DMS 273 (cell line): Measurements from ENCODE around the gene TRA2A.
"Not testable (repeated sequence)": the region's sequence is repeated elsewhere in the genome, so short reads cannot be mapped to it uniquely, and the experiment has no call there.

Experiments
- DNase-seq: peaks from one replicate; lab custom pipeline; 2025; ENCODE audit not compliant: unreplicated experiment; lab: John Stamatoyannopoulos, UW

Gene TRA2A

DNA sequence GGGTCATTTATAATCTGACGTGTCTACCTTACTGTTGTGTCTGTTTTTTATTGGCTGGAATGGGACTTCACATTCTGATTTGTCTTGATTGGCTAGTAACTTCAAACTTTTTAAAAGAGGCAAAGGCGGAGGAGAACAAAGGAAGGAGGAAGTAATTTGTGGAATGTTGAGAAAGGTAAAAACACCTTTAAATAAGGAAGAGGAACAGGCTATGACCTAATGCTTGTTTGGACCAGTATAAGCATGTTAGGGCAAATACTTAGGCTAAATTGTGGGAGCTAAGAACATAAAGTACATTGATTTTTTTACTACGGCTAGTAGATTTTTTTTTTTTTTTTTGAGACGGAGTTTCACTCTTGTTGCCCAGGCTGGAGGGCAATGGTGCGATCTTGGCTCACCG, 18.0 kb downstream of the TRA2A start:
- DNase-seq = not testable (repeated sequence)

DNA sequence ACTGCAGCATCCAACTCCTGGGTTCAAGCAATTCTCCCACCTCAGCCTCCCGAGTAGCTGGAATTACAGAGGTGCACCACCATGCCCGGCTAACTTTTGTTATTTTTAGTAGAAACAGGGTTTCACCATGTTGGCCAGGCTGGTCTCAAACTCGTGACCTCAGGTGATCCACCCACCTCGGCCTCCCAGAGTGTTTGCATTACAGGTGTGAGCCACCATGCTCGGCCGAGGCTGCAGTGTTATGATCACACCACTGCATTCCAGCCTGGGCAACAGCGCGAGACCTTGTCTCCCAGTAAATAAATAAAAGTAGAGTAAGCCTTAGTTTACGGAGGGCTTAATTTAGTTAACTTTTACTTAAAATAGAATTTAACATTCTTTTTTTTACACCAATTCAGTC, 37.8 kb downstream of the TRA2A start:
- no peak for DNase-seq

DNA sequence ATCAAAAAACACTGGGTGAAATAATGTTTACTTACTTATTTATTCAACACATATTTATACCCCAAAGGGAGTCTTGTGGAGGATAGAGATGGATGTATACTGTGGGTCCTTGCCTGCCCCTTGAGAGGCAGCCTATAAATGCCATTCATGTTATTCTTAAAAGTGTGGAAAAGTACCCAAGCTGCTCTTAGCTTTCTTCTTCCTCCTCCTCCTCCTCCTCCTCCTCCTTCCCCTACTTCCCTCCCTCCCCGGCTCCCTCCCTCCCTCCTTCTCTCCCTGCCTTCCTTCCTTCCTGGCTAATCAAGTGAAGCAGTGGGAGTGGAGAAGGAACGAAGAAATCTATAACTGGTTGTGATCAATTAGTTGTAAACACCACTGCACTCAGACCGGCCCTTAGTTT, 40.3 kb downstream of the TRA2A start:
- DNase-seq = no peak

DNA sequence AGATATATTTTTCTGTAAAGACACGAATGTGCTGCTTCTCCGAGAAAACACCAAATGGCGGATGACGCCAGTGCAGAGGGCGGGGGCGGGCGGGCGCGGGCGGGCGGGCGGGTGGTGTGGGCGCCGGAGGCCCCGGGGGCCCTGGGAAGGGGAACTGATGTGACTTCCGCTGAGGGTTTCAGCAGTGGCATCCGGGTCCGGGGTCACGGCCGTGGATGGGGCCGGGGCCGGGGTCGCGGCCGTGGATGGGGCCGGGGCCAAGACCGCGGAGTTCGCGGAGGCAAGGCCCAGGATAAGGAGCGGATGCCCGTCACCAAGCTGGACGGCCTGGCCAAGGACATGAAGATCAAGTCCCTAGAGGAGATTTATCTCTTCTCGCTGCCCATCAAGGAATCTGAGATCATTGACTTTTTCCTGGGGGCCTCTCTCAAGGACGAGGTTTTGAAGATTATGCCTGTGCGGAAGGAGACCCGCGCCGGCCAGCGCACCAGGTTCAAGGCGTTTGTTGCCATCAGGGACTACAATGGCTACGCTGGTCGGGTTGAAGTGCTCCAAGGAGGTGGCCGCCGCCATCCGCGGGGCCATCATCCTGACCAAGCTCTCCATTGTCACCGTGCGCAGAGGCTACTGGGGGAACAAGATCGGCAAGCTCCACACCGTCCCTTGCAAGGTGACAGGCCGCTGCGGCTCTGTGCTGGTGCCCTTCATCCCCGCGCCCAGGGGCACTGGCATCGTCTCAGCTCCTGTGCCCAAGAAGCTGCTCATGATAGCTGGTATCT, 41.2 kb downstream of the TRA2A start:
- peak; percentile 68 for DNase-seq

DNA sequence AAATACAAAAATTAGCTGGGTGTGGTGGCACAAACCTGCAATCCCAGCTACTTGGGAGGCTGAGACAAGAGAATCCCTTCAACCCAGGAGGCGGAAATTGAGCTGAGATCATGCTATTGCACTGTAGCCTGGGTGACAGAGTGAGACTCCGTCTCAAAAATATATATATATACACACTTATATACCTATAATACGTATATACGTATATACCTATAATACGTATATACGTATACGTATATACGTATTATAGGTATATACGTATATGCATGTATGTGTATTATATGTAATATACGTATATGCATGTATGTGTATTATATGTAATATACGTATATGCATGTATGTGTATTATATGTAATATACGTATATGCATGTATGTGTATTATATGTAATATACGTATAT, 43.1 kb downstream of the TRA2A start:
- not testable (repeated sequence) for DNase-seq

DNA sequence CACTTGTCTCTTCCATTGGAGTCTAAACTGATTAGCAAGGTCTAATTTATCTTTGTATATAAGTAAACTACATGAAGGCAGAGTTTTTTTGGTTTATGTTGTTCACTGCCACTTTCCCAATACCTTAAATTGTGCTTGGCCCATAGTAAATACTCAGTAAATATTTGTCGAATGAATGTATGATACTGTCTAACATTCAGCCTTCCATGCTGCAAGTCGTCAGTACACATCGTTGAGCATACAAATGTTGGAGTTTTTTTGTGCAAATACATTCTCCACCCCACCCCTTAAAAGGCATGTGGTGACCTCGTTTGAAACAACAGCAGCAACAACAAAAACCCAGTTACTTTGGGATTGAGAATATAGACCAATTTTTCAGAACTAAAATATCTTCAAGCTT, 44.1 kb downstream of the TRA2A start:
- no peak for DNase-seq

DNA sequence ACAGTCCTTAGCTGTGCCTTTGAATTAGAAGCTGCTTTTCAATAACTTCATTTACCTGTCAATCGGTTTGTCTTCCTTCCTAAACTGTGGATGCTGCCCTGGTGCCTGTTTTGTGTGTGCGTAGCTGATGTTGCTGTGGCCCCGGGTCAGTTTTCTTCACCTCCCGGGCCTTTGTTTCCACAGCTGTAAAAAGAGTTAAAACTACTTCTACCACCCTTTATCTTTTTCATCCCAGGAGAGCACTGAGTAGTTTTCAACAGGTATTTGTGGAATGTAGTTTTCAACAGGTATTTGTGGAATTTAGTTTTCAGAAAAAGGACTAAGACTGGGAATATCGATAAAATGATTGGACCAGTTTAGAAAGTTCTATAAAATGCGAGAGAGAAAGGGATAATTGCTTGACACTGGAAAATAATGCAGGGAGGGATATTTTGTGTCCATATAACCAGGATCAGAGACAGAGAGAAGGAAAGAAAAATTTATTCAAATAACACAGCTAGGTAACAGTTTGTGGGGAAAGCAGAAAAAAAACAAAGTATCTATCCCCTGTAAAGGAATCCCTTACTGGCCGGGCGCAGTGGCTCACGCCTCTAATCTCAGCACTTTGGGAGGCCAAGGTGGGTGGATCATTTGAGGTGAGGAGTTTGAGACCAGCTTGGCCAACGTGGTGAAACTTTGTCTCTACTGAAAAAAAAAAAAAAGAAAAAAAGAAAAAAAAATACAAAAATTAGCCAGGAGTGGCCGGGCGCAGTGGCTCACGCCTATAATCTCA, 45.6 kb downstream of the TRA2A start:
- DNase-seq = no peak

DNA sequence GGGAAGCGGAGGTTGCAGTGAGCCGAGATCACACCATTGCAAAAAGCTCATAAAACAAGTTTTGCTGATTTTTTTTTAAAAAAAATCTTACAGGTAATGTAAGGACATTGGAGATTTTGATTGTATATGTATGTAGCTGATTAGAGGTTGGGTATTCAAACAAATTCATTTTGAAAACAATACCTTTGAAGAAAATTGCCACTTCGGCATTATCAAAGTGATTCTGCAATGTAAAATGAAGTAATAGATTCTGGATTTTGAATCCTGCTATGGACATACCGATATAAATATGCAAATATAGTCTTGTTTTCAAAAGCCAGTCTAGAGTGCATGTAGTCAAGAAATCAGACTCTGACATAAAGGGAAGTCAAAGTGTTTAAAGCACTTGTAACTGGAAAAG, 49.1 kb downstream of the TRA2A start:
- no peak for DNase-seq

DNA sequence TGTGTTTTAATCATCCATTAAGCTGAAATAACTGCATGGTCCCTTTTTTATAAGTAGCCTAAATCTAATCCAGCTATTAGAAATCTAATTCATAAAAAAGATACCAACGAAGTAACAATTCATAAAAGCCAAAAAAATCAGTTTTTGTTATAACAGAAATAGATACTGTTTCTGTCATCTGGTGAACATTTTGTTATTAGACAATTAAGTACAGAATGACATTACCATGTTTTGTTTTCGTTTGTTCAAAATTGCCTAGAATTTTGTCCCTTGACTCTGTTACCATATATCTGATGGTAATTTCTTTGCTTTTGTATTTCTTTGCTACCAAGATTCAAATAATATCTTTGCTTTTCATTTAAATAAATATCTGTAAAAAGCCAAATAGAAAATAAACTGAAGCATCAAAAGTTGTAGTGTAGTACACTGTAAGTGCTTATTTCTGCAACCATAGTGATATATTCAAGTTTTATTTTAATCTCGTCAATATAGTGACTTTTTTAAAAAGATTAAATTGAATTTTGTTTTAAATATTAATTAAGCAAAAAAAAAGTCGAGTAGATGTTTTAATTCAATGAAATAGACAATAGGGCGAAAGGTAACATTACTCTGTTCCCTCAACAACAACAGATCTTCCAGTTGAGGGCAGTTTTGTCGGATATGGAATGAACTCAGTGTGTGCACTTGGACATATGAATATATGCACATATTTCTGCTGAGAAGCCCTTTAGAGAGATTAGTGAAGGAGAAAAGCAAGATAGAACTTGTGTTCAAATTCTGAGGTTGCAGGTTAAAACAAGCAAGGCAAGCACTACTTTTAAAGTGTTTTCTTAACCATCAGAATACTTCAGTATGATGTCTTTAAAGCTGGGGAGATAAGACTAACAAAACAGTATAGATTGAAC, 53.6 kb downstream of the TRA2A start:
- DNase-seq = no peak

DNA sequence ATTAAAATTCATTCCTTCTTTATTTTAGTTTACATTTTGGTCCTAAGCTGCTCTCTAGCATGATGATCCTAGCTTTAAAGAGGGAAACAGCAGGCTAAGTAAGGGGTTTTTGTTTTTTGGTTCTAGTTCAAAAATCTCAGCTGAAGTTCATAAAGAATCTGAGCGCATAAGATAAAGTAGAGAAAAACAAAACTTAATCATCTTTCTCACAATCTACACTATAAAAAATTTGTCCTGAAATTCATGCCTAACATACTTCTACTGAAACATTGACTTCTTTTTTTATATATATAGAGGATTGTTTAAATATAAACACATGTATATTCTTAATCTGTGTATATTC, 54.7 kb downstream of the TRA2A start:
- no peak for DNase-seq

DNA sequence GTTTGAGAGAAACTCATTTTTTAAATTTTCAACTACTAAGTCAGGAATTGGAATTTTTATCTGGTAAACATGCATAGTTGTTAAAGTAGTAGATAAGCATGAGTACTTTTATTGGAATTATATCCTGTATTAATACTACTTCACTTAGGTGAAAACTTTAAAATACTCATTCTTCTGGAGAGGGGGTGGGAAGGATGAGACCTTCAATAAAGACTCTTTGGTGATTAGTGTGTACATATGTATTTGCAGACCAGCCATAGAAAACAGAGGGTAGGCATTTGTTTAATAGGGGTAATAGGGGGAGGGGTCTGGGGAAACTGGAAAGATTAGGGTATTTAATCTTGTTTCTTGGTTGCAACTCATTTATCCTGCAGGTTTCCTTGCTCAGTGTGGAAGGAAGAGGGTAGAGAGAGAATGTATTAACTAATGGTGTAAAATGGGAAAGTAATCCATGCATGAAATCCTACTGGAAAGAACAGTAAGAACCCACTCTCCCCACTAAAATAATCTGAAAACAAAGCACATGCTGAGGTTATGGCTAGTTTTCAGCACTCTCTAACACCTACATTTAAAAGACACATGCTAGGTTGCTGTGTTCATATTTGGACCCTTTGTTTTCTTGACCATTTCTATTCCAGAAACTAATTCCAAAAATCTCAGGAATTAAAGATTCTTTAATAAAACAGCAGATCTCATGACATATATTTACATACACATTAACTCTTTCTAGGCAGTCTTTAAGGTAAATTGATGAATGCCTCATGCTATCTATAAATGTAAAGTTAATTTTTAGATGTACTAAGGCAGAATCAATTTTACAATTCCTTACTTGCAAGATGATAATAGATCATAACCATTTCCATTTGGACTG, 55.3 kb downstream of the TRA2A start:
- peak; percentile 62 for DNase-seq

DNA sequence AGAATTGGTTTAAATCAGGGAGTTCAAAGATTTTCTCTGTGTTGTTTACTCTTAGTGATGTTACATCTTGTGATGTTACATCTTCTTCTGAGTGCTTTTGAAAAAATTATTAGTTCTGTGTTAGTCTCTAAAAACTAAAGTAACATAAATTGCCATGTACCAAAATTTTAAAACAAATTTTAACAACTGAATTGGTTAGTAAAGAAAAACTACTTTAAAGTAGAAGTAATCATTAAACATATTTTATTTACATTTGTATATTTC, 56.3 kb downstream of the TRA2A start:
- DNase-seq = no peak

DNA sequence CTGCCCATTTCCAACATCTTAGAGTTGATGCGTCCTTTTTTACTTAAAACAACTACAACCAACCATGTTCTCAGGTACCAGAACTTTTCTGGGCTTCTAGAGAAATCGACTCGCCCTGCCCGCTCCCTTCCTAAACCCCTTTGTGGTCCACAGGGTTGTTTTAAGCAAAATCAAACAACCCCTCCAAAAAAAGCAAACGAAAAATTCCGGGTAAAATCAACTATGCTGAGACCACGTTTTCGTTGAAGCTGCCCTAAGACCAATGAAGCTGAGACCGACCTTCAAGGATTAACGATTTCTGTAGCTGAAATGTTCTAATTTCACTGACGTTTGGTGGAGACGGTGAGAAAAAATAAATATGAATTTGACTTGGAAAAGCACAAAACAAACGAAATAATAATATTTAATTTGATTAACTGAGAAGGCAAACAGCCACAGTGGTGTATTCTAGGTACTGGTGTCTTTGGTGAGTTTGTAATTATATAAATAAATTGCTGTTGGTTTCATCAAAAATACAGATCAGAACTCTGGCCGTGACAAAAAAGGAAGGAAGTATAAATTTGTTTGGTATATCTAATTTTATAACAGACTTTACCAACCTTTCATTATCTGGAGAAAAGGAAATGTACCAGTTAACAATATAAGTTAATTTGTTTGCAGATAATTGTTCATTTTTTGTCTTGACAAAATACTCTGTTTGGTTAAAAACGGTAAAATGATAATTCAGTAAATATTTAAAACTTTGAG, 56.8 kb downstream of the TRA2A start:
- DNase-seq = peak; percentile 87

DNA sequence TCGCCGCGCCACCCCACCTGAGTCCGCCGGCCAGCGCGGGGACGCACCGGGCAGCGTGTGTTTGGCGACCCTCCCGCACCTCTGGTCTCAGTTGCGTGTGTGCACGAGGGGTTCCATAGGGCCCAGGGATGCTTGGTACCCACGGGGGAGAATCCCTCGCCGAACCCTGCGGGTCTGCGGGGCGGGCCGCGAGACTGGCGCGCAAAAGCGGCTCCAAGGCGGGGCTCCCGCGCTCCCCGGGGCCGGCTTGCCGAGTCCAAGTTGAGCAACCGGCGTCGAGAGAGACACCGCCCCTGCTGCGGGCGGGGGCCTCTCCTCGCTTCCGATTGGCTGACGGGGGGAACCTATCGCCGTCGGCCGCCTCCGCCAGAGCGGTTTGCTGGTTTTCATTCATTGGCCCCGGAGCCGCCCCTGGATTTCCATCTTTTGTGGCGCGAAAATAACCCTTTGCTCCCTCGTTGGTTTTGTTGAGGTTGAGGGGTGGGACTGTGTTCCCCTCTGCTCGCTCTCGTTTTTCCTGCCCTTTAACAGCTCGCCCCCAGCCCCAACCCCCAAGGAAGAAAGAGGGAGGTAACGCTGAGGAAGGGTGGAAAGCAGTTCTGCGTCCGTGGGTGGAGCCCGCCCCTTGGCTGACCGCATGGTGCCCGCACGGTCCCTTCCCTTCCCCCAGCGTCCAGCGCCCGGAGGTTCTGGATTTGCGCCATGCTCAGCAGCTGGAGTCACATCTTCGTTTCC, 57.5 kb downstream of the TRA2A start:
- peak; percentile 100 for DNase-seq

DNA sequence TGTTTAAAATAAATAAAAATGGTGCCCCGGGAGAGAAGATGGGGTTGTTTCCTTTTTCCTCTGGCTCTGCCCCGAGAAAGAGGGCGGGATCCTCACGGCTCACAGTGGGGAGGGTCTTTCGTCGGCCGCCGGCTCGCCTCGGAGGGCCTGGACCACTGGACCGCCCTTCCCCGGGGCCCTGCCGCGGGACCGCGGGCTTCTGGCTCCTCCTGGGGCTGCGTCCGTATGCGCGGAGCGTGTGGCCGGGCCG, 58.0 kb downstream of the TRA2A start:
- DNase-seq = peak; percentile 90

DNA sequence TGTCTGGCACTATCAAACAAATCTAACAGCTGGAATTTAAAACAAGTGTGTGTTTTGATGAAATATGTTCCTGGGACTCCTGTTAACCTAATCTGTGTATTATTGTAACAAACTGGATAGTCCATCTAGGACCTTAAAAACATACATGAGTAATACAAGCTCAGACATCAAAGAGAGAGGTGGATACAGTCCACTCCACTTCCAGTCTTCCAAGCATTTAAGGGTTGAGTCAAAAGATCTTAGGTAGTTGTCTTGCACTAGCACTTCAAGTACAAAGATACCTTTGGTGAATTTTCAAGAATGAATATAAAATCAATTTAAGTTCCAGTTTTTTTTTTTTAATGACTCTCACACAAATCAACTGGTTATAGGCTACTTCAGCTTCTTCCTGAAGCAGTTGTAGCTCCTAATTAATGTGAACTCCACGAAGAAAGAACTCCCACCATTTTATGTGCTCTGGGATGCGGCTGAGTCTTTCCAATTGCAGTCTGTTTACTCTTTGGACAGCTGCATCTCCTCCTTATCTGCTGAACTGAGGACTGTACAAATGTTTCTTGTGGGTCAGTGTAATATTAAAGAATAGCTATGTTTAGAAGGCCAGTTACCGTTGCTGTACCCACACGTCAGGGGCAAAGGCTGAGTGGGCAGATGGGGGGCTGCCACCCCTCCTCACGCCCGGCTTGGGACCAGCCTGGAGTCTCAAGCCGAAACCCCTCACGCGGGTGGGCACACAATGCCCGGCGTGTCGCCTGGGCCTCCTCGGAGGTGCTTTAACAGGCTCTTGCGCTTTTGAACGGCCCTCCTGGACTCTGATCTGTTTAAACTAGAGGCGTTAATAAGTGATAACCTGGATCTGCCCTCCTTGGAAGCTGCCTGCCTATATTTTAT, 58.6 kb downstream of the TRA2A start:
- peak; percentile 86 for DNase-seq

DNA sequence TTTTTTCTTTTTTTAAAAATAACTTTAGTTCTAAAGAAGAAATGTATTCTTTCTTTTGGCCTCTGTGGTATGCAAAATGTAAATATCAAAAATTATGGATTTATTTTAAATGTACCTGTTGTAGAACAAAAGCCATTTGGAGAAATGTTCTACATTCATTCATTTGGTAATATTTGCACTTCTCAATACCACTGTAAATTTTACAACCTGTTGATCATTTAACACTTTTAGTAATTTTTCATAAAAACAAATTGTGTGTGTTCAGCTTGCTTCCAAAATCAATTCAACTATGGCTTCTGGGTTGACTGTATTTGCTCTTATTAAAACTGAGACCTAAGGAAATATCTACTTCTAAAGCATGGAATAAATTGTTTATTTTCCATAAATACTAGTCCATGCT, 59.2 kb downstream of the TRA2A start:
- no peak for DNase-seq

DNA sequence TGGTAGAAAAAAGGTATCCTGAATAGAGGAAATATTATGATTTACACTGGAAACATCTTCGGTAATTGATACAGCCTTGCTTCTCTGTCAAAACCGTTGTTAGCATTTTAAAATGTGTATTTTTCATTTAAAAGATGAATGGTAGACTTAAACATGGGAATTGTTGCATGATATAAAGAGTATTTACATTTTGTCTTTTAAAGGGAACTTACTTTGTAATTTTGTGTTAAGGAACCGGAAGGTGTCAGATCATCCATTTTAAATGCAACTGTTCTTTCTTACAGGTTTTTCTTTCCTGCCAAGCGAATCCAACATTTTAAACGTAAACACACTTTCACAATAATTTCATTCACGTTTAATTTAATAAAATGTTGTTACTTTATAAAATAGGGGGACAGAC, 59.7 kb downstream of the TRA2A start:
- DNase-seq = peak; percentile 55
